ENCODE measurements around the gene SLC9A8.

- peak; percentile 71 for TF ChIP-seq GABPA (IDR thresholded peaks at IDR 0.05; ENCODE audit: low read depth)
- TF ChIP-seq CTCF (IDR thresholded peaks at IDR 0.05; ENCODE audit: insufficient read depth, low read length): peak; percentile 2
Observed at GRCh38 chr20:49812507-49813304, at the start of gene SLC9A8.

Data from HL-60 (cell line).